Ovary (tissue), 3 donors: ENCODE measurements around the gene ATF7IP.

ENCODE experiments used
- CTCF ChIP-seq, 3 donors: fragments of 450-650 bp in 2 of 3; fragments of 200-600 bp in 1 of 3; IDR thresholded peaks; one replicate each; pipeline versions ENCODE4 v1.5.1 to v1.8.0; 2016 to 2022; ENCODE audit warnings: antibody characterized with exemption in 3 of 3, mild to moderate bottlenecking in 1 of 3
- EP300 ChIP-seq: sonication (generic); formaldehyde crosslinking; IDR thresholded peaks from one replicate; pipeline ENCODE4 v1.6.1; 2017; ENCODE audit warnings: antibody characterized with exemption
- POLR2A ChIP-seq: fragments of 450-650 bp; IDR thresholded peaks from one replicate; pipeline ENCODE4 v1.6.1; 2017; ENCODE audit warnings: antibody characterized with exemption, mild to moderate bottlenecking, moderate library complexity
- donor health status: DM: no; HTN: no; CAD: no.

DNA sequence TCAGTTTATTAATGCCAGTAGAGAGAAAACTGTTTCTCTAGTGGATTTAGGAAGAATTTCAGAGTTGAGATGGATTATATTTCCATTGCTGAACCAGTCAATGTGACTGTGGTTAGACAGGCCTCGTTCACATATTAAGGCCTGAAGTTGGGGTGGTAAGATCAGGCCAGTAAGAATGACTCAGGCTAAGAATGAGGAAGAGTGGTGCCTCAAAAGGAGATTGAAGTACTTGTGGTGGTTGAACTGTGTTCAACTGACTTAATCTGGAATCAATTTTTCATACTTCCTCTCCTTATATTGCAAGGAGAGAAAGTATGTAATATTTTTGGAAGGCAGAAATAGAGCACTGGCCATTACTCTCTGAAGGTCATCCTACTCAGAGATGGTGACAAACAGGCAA is 37.8 kb upstream of the ATF7IP start:
- TF ChIP-seq POLR2A (no peak), CTCF (IDR thresholded peaks at IDR 0.05) (no peak), EP300 (no peak)
